Fibroblast of peridontal ligament (primary cell): ENCODE data around the gene MCF2L.

Experiments
- DNase-seq: peaks from one replicate; pipeline ENCODE4 v3.0.0-alpha.2; 2010; ENCODE audit errors: extremely low read depth

Gene MCF2L

DNA sequence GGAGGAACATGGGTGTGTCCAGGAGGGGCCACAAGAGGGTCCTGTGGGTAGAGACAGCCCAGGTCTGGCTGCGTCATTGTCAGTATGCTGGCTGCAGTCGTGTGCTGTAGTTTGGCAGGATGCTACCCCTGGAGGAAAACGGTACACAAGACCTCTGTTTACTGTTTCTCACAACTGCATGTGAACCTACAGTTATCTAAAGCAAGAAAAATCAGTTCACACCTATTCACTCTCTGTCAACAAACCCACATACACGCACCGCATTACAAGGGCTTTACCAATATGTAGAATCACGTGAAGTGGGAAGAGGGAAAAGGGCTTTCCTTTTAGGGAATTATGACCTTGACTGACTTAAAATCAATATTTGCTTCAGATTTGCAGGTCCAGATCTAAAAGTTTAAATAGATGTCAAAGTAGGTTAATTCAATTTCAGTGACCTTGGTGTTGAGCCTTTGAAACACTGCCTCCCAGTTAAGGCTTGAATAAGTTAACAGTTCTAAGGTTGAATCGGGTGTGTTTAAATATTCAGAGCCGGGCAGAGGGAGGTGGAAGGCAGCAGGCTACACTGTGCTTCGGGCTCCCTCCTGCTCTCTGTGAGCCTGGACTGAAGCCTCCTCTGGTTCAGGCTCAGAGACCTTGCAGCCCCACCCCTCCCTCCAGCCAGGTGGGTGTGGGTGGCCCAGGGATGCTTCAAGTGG is 17.2 kb upstream of the MCF2L start:
- no peak for DNase-seq

DNA sequence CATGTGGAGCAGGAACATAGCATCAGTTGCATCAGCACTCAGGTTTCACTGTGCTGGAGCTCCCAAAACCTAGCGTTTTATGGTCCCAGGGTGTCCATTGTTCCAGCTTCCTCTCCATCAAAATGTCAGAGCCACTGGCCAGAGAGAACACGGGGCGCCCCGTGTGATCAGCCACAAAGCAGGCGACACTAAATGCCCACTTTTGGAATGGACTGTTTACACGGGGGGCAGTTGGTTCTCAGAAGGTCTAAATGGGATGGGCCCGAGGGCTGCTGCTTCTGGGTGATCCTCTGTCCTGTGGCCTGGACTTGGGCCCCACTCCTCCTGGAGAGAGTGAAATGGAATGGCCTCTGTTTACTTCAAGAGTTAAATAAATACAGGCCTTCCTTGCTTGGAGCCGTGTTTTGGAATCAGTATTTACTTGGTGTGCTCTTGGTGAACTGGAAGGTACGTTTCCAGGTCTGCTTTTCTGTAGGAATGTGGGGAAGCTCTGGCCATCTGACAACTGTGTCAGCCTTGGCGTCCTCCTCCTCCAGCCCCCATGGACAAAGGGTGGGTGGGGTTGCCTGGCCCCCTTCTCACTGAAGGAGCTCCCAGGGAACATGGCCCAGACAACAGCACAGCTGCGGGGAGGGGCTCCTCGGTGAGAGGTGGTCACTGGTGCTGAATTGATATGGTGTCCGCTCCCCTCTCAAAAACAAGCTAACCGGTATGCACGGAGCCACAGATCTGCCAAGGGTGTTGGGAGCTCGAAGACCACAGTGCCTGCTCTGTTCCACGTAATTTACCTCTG is 16.1 kb upstream of the MCF2L start:
- no peak for DNase-seq

DNA sequence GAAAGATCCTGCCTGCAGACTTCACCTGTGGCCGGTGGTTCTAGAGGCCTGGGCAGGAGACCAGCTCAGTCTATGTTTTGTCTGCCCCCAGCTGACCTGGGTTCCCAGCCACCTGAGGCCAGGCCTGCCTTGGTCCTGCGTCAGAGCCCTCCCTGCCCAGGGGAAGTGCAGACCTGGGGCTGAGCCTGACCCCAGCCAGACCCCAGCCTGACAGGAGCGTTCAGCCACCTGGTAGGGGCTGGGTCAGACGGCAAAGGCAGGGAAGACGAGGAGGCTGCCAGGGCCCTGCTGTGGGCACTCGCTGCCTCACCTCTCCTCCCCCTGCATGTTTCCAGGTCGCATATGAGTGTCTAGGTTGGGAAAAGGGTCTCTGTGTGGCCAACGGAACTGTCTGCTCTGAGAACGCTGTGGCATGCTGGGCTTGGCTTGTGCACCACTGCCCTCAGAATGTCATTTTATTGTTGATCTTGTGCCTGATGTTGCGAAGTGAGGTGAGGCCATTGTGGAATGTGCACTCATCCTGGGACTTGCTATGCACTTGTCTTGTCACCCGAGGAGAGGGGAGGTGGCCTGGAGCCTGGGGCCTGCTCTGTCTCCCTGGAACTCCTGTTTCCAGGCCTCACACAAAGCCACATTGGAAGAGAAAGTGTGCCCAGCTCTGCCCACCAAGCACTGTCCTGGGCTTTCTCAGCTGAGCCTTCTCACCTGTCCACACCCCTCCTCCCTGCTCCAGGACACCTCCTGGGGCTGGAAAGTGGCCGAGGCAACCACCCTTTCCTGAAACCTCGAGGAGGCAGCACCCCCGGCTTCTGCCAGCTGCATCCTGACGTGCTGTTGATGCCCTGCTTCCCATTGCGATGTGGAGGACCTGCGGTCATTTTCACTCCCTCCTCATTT is 15.2 kb upstream of the MCF2L start:
- DNase-seq, result no peak

DNA sequence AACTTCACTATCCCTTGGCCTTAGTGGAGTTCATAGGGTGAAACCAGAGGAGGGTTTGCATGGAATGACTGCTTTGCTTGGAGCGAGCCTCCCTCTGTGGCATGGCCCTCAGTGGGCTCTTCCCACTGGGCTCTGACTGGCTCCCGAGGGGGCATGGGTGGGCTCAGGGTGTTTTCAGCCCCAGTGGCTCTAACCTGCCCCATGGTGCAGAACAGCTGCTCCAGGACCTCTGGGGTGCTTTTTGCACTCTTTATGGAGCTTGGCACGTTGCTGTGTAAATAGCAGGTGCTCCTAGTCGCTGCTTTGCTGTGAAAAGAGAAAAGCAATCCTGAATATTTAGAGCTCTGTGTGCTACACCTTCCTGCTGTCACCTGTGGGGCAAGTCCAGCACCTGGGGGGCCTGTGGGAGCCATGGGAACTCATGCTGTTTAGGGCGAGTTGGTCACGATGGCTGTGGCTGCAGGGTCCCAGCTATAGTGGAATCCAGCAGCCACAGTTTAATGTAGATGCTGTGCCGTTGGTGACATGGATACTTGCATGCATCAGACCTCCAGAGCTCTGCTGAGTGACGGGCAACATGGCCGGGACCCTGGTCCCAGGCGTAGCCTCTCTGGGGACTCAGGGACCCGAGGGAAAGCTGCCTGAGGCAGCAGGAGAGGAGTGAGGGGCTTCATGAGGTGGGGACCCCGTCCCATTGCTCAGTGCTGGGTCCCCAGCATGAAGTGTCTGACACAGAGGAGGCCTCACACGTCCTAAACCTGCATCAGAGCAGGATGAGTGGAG is 14.3 kb upstream of the MCF2L start:
- no peak for DNase-seq

DNA sequence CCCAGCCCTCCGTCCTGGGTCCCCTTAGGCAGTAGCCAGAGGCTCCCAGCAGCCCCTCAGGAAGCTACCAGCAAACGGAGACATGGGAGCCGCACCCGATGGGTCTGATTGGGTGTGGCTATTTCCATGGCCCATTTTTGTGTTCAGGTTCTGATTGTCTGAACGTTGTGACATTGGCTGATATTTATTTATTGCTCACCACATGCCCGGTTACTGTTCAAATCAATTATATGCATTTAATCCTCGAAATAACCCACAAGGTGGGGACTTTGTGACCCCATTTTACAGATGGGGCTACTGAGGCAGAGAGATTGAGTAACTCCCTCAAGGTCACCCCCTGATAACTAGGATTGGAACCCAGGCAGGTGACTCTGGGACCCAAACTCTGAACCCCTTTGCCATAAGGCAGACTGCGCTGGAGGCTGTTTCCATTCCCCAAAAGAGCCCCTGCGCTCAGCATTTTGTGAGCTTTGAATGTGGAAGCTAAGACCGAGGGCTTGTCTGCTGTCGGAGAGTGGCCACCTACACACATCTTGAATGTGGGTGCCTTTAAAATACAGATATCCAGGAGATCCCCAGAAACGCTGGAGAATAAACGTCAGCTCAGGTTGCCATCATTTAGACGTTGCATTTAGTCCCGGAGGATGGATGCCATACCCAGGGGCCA is 13.6 kb upstream of the MCF2L start:
- DNase-seq, result no peak

DNA sequence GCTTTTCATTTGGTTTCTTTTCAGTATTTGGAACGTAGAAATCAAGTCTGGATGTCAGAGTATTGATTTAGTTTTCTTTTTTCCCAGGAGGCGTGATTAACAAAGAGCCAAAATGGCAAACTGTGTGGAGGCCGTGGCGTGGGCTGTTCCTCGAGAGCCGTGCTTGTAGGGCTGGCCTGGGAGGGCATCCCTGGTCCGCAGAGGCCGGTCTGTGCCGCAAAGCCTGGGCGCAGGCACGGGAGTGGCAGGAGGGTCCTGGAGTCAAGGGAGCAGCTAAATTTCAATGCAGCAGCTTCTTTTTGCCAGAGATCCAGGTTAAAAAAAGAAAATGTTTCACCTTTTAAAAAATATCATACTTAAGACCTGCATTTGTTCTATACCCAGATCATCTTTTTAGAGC is 13.1 kb upstream of the MCF2L start:
- no peak for DNase-seq

DNA sequence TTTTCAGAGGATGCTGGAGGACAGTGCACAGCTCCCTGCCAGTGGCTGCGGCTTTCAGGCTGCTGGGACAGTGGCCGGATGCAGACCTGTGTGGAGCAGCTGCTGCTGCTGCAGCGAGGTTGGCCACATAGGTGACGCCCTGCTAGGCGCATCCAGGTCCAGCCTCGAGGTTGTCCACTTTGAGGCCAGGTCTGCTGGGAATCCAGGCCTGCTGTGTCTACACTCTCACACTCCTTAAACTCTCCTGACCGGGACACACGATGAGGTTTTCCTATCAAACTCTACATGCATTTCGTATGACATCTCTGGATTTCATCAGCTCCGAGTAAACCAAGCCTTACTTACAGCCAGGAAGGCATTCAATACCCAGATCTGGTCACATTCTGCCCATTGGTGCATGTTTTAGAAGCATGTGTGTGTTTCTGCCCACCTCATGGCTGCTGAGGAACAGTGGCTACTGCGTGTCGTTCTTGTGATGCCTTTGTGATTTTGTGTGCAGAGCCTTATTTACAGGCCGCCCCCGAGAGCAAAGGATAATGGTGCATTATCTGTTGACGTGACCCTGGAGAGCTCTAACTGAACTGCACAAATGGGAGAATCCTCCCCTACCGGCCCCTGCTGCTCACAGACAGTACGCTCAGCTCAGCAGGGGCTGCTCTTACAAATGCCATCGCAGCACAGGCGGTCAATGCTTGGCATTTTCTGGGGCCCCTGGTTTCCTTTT is 12.3 kb upstream of the MCF2L start:
- peak; percentile 9 for DNase-seq

DNA sequence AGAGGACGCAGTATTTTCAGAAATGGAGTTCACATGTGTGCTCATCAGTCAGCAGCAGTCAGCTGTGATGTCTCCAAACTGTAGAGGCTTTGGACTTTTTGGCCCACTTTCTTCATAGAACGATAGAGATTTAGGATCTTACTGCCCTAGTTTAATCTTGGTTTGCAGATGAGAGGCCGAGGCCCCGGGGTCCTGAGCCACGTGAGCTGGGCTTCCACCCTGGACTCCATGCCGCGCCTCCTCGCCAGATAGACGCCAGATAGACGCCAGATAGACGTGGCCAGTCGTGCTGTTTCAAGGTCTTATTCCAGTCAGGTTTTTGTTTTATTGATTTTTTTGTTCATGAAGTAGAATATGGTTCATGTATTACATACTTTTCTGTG is 11.7 kb upstream of the MCF2L start:
- no peak for DNase-seq

DNA sequence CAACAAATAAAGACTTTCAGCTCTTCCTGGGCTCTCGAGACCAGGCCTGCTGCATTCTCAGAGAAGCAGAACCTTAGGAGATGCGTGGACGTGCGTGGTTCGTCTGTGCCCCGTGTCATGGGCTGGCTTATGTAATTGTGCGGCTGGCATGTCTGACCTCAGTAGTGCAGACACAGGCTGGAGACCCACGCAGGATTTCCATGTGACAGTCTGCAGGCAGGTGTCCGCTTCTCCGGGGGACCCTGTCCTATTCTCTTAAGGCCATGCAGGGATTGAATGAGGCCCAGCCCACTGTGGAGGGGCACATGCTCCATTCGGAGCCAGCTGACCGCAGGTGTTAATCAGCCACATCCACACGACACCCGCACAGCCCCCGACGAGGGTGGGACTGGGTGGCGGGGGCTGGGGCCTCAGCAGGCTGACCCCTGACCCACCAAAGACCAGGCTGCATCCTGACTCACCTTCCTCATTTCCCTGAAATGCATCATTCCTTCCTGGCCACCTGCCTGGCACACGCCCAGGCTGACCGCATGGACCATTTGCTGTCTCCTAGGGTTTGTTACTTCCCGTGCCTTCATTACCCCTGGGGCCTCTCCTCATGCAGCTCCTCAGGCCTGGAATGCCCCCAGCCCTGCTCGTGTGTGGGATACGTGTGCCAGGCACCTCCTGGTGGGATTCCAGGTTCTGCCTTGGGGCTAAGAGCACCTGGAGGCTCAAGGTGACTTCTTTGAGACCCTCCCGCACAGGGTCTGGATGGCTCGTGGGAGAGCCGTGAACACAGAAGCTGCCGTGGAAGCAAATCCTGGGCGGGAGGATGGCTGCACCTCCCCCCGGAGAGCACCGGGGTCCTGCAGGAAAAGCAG is 10.7 kb upstream of the MCF2L start:
- DNase-seq, result no peak

DNA sequence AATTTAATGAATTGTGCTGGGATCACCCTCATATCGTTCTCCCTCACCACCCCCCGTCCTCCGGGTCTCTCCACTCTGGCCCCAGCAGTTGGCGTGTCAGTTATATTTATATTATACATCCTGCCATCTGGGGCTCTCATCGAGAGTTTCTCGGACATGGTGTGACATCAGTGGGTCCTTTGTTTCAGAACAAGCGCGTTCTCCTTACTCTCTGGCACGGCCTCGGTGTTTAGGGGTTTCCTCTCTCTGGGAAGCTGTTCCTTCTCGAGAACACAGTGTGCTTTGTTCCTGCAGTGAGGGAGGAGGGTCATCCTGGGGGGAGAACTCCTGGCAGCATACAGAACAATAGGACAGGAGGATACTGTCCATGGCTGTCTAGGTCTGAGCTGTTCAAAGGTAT is 9.8 kb upstream of the MCF2L start:
- DNase-seq, result no peak

DNA sequence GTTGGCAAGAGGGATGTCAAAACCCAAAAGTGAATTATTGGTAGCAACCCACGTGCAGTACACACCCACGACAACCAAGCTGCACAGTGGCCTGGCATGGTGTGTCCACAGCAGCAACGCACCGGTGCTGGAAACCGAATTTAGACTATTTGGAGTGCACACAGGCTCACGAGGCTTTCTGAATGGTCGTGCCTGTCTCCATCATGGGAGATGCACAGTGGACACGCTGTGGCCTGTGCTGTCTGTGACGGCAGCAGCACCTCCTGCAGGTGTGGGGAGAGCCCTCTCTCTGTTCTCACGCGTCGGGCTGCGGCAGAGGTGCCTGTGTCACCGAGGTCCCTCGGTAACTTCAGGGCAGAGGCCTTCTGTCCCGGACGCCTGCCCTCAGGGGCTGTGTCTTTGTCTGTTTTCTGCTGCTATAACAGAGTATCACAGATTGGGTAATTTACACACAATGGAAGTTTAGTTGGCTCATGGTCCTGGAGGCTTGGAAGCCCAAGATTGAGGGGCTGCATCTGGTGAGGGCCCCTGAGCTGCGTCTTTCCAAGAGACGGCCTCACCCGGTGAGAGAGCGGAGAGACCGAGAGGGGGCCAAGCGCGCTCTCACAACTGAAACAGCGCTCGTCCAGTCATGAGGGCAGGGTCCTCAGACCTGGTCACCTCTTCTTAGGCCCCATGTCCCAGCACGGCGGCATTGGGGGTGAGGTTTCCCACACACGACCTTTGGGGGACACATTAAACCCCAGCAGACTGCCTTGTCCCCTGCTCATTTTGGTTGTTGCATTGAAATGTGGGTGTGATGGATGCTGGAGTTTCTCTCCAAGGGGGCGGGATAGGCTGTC is 9.1 kb upstream of the MCF2L start:
- DNase-seq, result no peak

DNA sequence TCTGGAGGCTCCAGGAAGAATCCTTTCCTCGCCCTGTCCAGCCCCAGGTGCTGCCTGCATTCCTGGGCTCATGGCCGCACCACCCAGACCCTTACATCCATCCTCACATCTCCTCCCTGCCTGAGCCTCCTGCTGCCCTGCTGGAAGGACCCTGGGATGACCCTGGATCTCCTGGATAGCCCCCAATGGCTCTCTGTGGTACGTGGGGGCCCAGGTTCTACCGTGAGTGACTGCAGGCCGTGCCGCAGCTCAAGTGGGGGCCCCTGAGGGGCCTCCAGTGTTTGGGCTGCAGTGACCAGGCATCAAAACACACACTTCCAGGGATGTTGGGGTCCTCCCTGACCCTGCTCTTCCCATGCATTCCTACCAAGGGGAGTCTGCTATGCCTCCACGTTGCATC is 8.3 kb upstream of the MCF2L start:
- no peak for DNase-seq

DNA sequence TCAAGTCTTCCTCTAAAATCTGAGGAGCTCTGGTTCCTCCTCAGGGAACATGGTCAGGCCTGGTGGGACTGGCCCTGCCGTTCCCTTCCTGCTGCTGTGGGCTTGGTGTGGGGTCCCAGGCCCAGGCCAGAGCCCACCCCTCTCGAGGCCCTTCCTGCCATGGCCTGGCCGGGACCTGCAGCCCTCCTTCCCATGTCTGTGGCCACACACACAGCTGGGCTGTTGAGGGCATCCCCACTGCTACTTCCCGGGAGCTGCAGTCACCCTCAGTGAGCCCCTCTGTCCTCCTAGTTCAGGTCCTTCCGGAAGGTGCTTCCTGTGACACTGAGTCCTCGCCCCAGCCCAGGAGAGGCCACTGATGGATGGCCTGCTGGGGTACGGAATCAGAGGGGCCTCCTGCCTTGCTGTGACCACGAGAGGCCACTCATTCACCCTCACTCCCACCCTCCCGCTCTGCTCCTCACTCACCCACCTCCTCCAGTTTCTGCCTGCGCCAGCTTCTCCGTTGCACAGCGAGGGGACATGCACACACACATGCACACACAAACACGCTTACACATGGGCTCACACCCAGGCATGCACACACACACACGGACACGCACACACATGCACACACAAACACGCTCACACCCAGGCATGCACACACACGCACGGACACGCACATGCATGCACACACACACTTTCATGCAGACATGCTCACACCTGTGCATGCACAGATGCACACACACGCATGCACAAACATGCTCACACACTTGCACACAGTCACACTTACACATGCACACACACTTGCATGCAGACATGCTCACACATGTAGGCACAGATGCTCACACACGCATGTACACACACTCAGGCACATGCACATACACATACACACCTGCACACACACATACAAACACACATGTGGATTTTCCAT is 7.3 kb upstream of the MCF2L start:
- DNase-seq, result no peak

DNA sequence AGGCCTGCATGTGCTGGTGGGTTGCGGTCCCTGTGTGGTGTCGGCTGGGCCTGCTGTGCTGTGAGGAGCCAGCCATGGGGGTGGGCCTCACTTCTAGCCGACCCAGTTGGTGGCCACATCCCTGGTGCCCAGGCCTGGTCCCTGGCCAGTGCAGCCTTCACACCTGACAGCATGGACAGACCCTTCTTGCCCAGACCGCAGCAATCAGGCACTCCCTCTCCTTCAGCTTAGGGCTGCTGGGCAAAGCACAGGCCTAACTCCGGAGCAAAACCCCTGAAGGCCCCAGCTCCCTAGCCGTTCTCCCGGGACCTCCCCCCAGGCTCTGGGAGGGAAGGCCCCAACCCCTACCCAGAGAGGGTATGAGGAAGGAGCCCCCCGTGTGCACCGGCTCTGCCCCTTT is 6.6 kb upstream of the MCF2L start:
- no peak for DNase-seq

DNA sequence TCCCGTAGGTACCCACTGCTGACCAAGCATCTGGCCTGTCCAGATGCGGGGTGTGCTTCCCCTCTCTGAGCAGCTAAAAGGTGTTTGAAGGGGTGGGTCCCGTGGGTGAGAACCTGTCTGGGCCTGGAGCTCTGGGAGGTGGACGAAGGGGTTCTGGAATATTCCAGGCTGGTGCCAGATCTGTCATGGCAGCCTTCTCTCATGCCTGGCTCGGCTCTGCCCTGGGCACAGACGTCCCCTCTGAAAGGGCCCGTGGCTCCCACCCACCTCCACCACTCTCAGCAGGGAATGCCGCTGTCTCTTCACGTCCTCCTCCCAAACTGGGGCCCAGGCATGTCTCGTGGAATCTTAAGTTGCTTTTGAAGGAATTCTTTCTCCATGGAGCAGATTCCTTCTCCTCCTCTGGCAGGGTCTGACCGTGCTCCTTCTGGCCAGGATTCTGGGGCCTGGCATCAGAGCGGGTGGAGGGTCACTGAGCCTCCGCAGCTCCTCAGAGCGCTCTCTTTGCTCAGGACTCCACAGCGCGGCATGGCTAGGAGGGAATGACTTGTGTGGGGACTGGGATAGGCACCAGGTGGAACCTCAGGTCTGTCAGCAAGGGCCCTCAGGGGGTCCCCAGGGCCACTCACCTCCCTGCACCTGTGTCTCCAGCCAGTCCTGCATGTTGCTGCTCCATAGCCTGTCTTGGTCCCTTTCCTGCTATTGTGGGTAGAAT is 5.9 kb upstream of the MCF2L start:
- DNase-seq, result no peak

DNA sequence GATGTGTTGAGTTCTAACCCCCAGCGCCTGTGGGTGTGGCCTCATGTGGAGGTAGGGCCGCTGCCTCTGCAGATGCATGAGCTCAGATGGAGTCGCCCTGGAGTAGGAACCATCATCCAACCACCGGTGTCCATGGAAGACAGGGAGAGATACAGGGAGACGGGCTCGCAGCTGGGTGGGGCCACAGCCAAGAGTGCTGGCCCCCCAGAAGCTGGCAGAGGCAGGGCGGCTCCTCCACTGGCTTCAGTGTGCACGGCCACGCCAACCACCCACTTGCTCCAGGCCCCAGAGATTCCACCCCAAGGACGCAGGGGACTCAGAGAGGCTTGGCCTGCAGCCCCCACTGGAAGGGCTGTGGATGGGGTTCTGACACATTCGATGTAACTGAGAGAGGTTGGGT is 5.4 kb upstream of the MCF2L start:
- DNase-seq, result no peak

DNA sequence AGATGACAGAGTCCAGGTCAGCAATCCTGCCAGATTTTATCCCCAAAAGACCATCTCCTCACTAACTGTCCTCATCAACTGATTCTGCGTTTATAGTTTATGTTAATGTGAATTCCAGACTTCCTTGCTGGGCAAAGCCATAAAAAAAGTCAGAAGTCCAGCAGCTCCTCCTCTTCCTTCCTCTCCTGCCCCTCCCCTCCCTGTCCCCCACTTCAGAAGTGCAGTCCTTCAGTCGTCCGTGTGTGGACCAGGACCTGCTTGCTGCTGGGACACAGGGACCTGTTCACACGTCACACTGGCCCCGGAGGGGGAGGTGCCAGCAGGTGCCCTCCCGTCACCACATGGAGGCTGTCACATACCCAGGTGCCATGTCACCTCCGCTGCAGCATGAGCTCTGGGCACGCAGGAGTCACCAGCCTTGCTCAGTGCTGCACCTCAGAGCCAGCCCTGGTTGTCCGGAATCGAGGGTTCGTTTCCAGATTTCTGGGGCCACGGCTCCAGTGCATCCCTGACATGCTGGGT is 4.0 kb upstream of the MCF2L start:
- DNase-seq, result no peak
